CD1c-positive myeloid dendritic cell (primary cell): ENCODE data around the gene ARRDC1.
"Not testable (repeated sequence)": the region's sequence is repeated elsewhere in the genome, so short reads cannot be mapped to it uniquely, and the experiment has no call there.

Experiments used
- DNase-seq: peaks from one replicate; pipeline ENCODE4 v3.0.0-alpha.2; 2016; ENCODE audit errors: extremely low spot score

The ARRDC1 gene

GRCh38 chr9:137613259-137613658, 7.8 kb downstream of the ARRDC1 start:
- DNase-seq: no peak

GRCh38 chr9:137613738-137614523, 8.4 kb downstream of the ARRDC1 start:
- DNase-seq: no peak

GRCh38 chr9:137614631-137615386, 9.3 kb downstream of the ARRDC1 start:
- no peak for DNase-seq

- no peak for DNase-seq
Observed at GRCh38 chr9:137615387-137615871, 9.9 kb downstream of the ARRDC1 start.

- DNase-seq: peak; percentile 97
Observed at GRCh38 chr9:137618105-137619067, 12.9 kb downstream of the ARRDC1 start, which contains the start of gene EHMT1. TSS of gene EHMT1 (plus strand) at chr9:137619005. CDS start at chr9:137619029, 24 bp downstream.

- peak; percentile 44 for DNase-seq
Observed at GRCh38 chr9:137619240-137620047, 14.0 kb downstream of the ARRDC1 start.

GRCh38 chr9:137620048-137620405, 14.5 kb downstream of the ARRDC1 start:
- peak; percentile 2 for DNase-seq

GRCh38 chr9:137620581-137620980, 15.1 kb downstream of the ARRDC1 start:
- no peak for DNase-seq

- DNase-seq: peak; percentile 9
Observed at GRCh38 chr9:137621131-137621757, 15.8 kb downstream of the ARRDC1 start.

GRCh38 chr9:137622211-137622610, 16.7 kb downstream of the ARRDC1 start:
- DNase-seq: not testable (repeated sequence)

GRCh38 chr9:137626464-137626863, 21.0 kb downstream of the ARRDC1 start:
- no peak for DNase-seq

GRCh38 chr9:137627406-137627805, 21.9 kb downstream of the ARRDC1 start:
- not testable (repeated sequence) for DNase-seq

GRCh38 chr9:137630126-137630525, 24.6 kb downstream of the ARRDC1 start:
- no peak for DNase-seq

- DNase-seq: peak; percentile 21
Observed at GRCh38 chr9:137630679-137631078, 25.2 kb downstream of the ARRDC1 start.

- DNase-seq: peak; percentile 31
Observed at GRCh38 chr9:137631345-137632229, 26.1 kb downstream of the ARRDC1 start.

- peak; percentile 7 for DNase-seq
Observed at GRCh38 chr9:137632230-137633161, 27.0 kb downstream of the ARRDC1 start.

GRCh38 chr9:137634016-137634415, 28.5 kb downstream of the ARRDC1 start:
- no peak for DNase-seq

- no peak for DNase-seq
Observed at GRCh38 chr9:137638680-137639079, 33.2 kb downstream of the ARRDC1 start.
